Activated naive CD8-positive, alpha-beta T cell treated with anti-CD3 and anti-CD28 coated beads for 36 hours (primary cell): ENCODE data around the gene RRAS. TPM values are rescaled to one million over a fixed set of nuclear protein-coding genes. Genes with fewer than 3 reads are reported as not detected.

Source experiments
- DNase-seq: peaks from one replicate; pipeline ENCODE4 v3.0.0; 2021
- H3K27ac Mint-ChIP-seq: one replicate; pipeline ENCODE4 v1.8.0; 2022; ENCODE audit warnings: mild to moderate bottlenecking, moderate library complexity, mixed read lengths
- H3K27me3 Mint-ChIP-seq: one replicate; pipeline ENCODE4 v1.8.0; 2022; ENCODE audit warnings: mild to moderate bottlenecking, mixed read lengths
- H3K36me3 Mint-ChIP-seq: one replicate; pipeline ENCODE4 v1.8.0; 2021; ENCODE audit warnings: mild to moderate bottlenecking, mixed read lengths
- H3K4me1 Mint-ChIP-seq: one replicate; pipeline ENCODE4 v1.8.0; 2021; ENCODE audit warnings: mixed read lengths
- H3K4me3 Mint-ChIP-seq: one replicate; pipeline ENCODE4 v1.8.0; 2022; ENCODE audit warnings: mild to moderate bottlenecking, moderate library complexity, mixed read lengths
- H3K9me3 Mint-ChIP-seq: one replicate; pipeline ENCODE4 v1.8.0; 2022; ENCODE audit warnings: mixed read lengths
- total RNA-seq, 2 experiments: library from RNA; stranded (reverse); gene quantifications; one replicate each; pipeline ENCODE4 v1.2.3, GENCODE V29; 2021

Gene RRAS
- total RNA-seq, 2 experiments from 2014 or later = 4.4 to 5.0 TPM

- Mint-ChIP-seq H3K9me3 (no peaks in the 10 kb centered on the region), H3K27me3 (peaks cover 4% of the 10 kb centered on the region), H3K36me3 (peaks cover 43% of the 10 kb centered on the region), H3K4me3 (peak overlapping the region; percentile 68), H3K27ac (peak overlapping the region; percentile 83), H3K4me1 (peaks cover 23% of the 10 kb centered on the region)
- DNase-seq = peak; percentile 94
Observed at GRCh38 chr19:49680421-49681351, 40.7 kb upstream of the RRAS start.

DNA sequence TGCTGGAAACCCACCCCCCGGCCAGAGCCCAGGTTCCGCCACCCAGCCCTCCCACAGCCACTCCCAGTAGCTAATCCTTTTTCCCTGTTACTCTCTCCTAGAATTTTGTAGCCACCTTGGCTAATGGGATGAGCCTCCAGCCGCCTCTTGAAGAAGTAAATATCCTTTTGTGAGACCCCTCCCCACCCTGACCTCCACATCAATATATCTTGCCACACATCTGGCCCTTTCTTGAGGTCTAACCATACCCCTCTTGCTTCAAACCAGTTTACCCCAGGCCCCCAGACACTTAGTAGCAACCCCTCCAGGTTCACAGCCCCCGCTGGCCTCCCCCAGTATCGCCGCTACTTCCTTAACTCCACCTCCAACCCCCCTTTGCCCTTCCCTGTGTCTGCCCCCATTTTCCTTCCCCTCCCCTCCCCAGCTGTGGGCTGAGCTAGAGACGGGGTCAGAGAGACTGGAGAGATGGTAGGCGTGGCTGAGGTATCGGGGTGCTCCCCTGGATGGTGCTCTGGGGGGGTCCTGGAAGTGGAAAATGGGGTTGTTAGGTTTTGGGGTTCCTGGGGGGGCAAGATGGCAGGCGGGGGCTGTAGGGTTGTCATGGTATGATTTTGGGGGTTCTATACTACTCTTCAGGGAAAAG, 39.9 kb upstream of the RRAS start:
- H3K4me1 Mint-ChIP-seq = peaks cover 20% of the 10 kb centered on the region
- H3K27ac Mint-ChIP-seq = peak overlapping the region; percentile 83
- H3K4me3 Mint-ChIP-seq = peak overlapping the region; percentile 68
- no peaks in the 10 kb centered on the region for H3K9me3 Mint-ChIP-seq
- peaks cover 4% of the 10 kb centered on the region for H3K27me3 Mint-ChIP-seq
- DNase-seq = no peak
- H3K36me3 Mint-ChIP-seq = peaks cover 38% of the 10 kb centered on the region

- H3K4me1 Mint-ChIP-seq = peaks cover 20% of the 10 kb centered on the region
- peaks cover 37% of the 10 kb centered on the region for H3K36me3 Mint-ChIP-seq
- H3K9me3 Mint-ChIP-seq = no peaks in the 10 kb centered on the region
- H3K4me3 Mint-ChIP-seq = peak overlapping the region; percentile 94
- no peak for DNase-seq
- H3K27me3 Mint-ChIP-seq = peaks cover 4% of the 10 kb centered on the region
- H3K27ac Mint-ChIP-seq = peak overlapping the region; percentile 95
Observed at GRCh38 chr19:49678985-49679770, 39.2 kb upstream of the RRAS start.

- peaks cover 29% of the 10 kb centered on the region for H3K36me3 Mint-ChIP-seq
- peak overlapping the region; percentile 95 for H3K27ac Mint-ChIP-seq
- H3K27me3 Mint-ChIP-seq = peaks cover 4% of the 10 kb centered on the region
- peaks cover 20% of the 10 kb centered on the region for H3K4me1 Mint-ChIP-seq
- peak overlapping the region; percentile 94 for H3K4me3 Mint-ChIP-seq
- no peaks in the 10 kb centered on the region for H3K9me3 Mint-ChIP-seq
- DNase-seq = peak; percentile 82
Observed at GRCh38 chr19:49677901-49678674, 38.1 kb upstream of the RRAS start.

DNA sequence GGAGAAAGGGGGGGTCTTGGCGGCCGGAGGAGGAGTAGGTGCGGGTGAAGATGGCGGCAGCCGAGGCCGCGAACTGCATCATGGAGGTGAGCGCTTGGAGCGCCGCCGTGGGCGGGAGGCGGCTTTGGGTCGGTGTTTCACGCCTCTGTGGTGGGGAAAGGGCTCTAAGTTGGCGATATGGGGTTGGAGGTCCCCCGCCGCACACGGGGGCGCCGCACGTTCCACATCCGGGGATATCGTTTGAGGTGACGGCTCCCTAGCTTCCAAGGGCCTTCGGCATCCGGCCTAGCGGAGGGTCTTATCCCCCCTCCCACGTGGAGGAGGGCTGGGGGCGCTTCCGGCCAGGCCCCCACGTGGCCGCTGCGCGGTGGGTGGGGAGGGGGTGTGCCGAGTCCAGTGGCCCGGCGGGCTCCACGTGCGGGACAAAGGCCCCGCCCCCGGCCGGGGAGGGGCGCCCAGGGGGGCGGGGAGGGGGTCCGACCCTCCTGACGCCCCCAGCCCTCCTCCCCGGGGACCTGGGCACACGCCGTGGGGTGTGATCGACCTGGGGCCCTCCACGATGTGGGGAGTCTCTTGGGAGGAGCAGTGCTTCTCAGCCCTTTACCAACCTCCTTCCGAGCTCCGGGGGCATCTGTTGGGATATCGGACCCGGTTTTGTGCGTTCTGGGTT, 37.4 kb upstream of the RRAS start, which contains the start of gene PRMT1:
PRMT1 (plus strand) TSS at position 41 of the 670 bp plus-strand sequence; CDS start at position 51, 10 bp downstream.
- peak; percentile 68 for DNase-seq
- Mint-ChIP-seq H3K4me3 (peak within 1 kb of the TSS; percentile 94), H3K9me3 (no peaks in the 10 kb centered on the region), H3K36me3 (peaks cover 26% of the 10 kb centered on the region), H3K4me1 (peaks cover 21% of the 10 kb centered on the region), H3K27ac (peak within 1 kb of the TSS; percentile 99), H3K27me3 (peaks cover 4% of the 10 kb centered on the region)

DNA sequence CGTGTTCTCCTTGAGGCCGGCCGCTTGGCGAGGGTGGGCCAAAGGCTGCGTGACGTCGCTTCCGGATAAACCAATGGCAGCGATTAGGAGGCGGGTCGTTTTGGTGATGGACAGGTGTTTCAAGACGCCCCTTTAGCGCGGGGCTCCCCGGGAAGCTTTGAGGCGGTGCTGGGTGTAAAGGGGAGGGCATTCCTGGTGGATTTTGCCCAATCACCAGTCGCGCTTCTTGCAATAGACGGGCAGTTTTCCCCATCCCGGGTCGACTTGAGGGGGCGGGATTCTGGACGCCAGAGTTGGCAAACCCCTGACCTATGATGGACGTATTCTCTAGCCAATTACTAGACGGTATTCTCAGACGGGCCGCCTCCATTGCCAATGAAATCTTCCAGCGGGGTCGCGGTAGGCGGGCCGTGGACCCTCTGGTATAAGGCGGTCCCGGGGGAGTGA, 36.9 kb upstream of the RRAS start:
- H3K36me3 Mint-ChIP-seq = peaks cover 26% of the 10 kb centered on the region
- peaks cover 4% of the 10 kb centered on the region for H3K27me3 Mint-ChIP-seq
- DNase-seq = peak; percentile 99
- H3K4me3 Mint-ChIP-seq = peak overlapping the region; percentile 92
- peak overlapping the region; percentile 99 for H3K27ac Mint-ChIP-seq
- no peaks in the 10 kb centered on the region for H3K9me3 Mint-ChIP-seq
- peaks cover 27% of the 10 kb centered on the region for H3K4me1 Mint-ChIP-seq

DNA sequence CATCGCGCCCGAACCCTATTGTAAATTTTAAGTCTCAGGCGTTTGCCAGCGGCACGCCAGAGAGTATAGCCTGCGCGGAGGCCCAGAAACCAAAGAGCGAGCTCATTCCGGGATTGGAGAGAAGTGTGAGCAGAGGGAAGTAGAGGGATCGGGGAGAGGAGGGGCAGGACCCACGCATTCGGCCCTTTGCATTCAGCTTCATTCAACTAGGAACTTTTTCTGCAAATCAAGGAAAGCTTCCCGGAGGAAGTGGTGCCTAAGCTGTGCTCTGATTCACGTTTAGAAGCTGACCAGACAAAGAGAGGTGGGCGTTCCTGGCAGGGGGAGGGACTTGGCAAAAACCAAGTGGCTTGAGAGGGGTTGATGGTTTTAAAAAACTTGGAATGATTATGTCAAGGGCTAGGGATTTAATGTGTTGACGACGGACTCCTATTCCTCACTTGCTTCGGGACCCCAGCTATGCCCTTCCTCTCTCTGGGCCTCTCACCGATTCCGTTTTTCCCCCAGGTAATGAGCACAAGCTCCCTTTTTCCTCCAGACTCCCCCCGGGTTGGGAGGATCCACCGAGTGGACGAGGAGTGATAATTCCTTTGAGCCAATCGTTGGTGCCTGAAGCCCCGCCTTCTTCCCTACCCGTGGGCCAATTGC, 36.3 kb upstream of the RRAS start:
- Mint-ChIP-seq H3K27ac (peak overlapping the region; percentile 99), H3K36me3 (peaks cover 25% of the 10 kb centered on the region), H3K9me3 (no peaks in the 10 kb centered on the region), H3K4me3 (peak overlapping the region; percentile 92), H3K27me3 (peaks cover 4% of the 10 kb centered on the region), H3K4me1 (peaks cover 27% of the 10 kb centered on the region)
- DNase-seq = no peak

DNA sequence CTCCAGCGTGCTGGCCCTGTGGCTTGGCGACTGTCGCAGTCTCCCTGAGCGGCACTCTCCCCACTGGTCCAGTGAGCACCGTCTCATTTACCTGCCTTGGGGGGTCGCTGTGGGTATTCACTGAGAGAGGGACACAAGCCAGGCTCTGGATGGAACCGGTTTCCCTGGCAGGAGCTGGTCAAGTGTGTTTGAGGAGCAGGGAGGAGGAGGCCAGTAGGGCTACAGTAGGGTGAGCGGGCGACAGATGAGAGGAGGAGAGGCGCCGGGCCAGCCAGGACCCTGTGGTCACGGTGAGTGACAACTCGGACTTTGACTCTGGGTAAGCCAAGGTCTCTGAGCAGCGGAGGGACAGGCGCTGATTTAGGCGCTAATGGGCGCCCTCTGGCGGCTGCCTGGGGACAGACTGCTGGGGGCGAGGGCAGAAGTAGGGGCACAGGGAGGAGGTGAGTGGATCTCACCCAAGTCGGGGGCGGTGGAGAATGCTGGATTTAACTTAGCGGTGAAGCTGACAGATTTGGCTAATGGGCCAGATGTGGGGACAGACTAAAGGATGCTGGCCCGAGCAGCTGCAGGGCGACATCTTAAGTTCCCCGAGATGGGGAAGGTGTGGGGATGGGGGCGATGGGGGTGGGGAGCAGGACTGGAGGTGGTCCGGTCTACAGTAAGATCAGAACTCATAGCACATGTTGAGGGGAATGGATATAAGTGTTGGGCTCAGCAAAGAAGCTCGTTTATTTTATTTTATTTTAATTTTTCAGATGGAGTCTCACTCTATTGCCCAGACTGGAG, 32.4 kb upstream of the RRAS start:
- no peak overlapping the region for H3K27ac Mint-ChIP-seq

GRCh38 chr19:49669516-49669915, 29.6 kb upstream of the RRAS start:
- H3K27ac Mint-ChIP-seq = no peak overlapping the region
- H3K36me3 Mint-ChIP-seq = peaks cover 10% of the 10 kb centered on the region
- H3K4me3 Mint-ChIP-seq = no peak overlapping the region
- H3K27me3 Mint-ChIP-seq = no peaks in the 10 kb centered on the region
- no peaks in the 10 kb centered on the region for H3K9me3 Mint-ChIP-seq
- no peak for DNase-seq
- H3K4me1 Mint-ChIP-seq = peaks cover 19% of the 10 kb centered on the region

More for the DNA sequence above, 32.4 kb upstream of the RRAS start:
- Mint-ChIP-seq H3K36me3 (peaks cover 6% of the 10 kb centered on the region), H3K4me1 (peaks cover 17% of the 10 kb centered on the region), H3K4me3 (peak overlapping the region; percentile 26), H3K9me3 (no peaks in the 10 kb centered on the region), H3K27me3 (peaks cover 4% of the 10 kb centered on the region)
- DNase-seq = peak; percentile 75

DNA sequence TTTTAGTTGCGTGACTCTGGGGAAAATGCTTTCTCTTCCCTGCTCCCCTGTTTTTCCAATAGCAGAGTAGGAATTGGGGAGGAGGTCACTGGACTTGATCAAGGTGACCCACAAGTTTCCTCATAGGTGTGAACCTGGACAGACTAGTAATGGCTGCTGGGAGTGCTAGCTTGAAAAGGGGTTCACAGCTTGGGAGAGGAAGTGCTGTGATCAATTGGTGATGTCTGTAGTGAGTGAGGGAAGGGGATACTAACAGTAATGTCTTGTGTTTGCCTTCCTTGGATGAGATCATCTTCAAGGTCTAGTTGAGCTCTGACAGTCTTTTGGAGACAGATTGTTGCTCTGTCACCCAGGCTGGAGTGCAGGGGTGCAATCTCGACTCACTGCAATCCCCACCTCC, 27.5 kb upstream of the RRAS start:
- Mint-ChIP-seq H3K27me3 (no peaks in the 10 kb centered on the region), H3K4me1 (peaks cover 34% of the 10 kb centered on the region), H3K36me3 (peaks cover 16% of the 10 kb centered on the region), H3K9me3 (no peaks in the 10 kb centered on the region), H3K4me3 (peak overlapping the region; percentile 95), H3K27ac (no peak overlapping the region)
- no peak for DNase-seq

GRCh38 chr19:49666120-49666444, 26.1 kb upstream of the RRAS start:
- H3K27me3 Mint-ChIP-seq = no peaks in the 10 kb centered on the region
- H3K9me3 Mint-ChIP-seq = no peaks in the 10 kb centered on the region
- H3K4me1 Mint-ChIP-seq = peaks cover 27% of the 10 kb centered on the region
- peaks cover 10% of the 10 kb centered on the region for H3K36me3 Mint-ChIP-seq
- peak overlapping the region; percentile 95 for H3K4me3 Mint-ChIP-seq
- DNase-seq = no peak
- H3K27ac Mint-ChIP-seq = peak overlapping the region; percentile 92

DNA sequence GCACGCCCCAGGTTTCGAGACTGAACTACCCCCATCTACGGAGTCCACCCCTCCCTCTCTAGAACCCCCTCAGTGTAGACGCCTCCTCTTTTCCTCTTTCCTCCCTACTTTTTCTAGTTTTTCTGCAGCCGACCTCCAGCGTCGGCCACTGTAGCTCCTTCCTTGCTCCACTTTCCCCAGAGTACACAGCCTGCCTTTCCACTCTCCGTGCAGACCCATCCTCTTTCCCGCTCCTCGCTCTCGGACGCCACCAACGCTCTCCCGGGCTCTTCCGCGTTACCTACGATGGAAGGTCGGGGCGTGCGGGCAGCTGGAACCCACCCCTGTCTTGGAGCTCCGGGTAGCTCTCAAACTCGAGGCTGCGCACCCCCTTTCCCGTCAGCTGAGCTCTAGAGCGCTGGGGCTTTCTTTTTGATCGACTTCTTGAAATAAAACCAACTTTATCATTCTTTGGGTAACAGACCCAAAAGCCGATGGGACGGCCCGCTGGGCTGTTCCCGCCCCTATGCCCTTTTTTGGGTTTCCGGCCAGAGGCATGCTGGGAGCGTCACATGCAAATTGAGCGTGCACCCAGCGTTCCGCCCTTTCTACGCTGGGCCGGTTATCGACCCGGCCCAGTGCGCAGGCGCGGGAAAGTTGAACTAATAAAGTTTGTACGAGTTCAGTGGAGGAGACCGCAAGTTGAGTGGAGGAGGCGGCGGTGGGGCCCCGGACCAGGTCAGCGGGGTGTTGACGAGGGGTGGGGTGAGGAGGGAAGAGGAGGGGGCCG, 25.6 kb upstream of the RRAS start, which contains the start of the genes BCL2L12 and IRF3:
BCL2L12 (plus strand) TSS at position 583 of the 769 bp plus-strand sequence. CDS start 760 bp downstream, outside the sequence.
IRF3 (minus strand) TSS at position 507 of the 769 bp plus-strand sequence. CDS start 1,019 bp downstream, outside the sequence.
- peak within 1 kb of the TSS; percentile 95 for H3K4me3 Mint-ChIP-seq
- H3K9me3 Mint-ChIP-seq = no peaks in the 10 kb centered on the region
- no peaks in the 10 kb centered on the region for H3K27me3 Mint-ChIP-seq
- peak; percentile 98 for DNase-seq
- H3K4me1 Mint-ChIP-seq = peaks cover 27% of the 10 kb centered on the region
- H3K27ac Mint-ChIP-seq = peak within 1 kb of the TSS; percentile 92
- peaks cover 10% of the 10 kb centered on the region for H3K36me3 Mint-ChIP-seq
